ENCODE measurements around the gene BRSK2. TPM values are rescaled to one million over a fixed set of nuclear protein-coding genes. Genes with fewer than 3 reads are reported as not detected.

Gene BRSK2
- total and polyA plus RNA-seq, 2 donors (not counting 1 experiment from before 2014, with no cell fraction given) = 0.11 to 0.33 TPM

DNA sequence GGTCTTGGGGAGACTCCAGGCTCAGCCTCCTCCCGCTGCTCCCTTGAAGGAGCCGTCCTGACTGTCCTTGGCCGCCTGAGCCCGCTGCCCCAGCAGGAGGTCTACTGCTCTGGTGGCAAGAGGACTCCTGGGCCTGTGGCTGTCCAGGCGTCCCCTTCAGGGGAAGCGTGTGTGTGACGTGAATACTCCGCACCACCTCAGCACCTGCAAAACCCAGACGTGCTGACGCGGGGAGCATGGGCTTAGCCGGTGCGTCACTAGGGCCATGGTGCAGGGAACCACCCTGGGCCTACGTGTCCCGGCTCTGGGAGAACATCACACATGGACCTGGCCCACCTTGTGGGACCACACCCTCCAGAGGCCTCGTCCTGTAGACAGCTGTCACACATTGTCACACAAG lies 30.2 kb upstream of the BRSK2 start:
- H3K9me3 ChIP-seq (ENCODE audit: control insufficient read depth, insufficient read depth, low read depth, low read length) = no peaks in the 10 kb centered on the region
- H3K4me2 ChIP-seq (ENCODE audit: extremely low read depth, insufficient read depth, low read length) = no peak overlapping the region
- TF ChIP-seq, protein P1, sequence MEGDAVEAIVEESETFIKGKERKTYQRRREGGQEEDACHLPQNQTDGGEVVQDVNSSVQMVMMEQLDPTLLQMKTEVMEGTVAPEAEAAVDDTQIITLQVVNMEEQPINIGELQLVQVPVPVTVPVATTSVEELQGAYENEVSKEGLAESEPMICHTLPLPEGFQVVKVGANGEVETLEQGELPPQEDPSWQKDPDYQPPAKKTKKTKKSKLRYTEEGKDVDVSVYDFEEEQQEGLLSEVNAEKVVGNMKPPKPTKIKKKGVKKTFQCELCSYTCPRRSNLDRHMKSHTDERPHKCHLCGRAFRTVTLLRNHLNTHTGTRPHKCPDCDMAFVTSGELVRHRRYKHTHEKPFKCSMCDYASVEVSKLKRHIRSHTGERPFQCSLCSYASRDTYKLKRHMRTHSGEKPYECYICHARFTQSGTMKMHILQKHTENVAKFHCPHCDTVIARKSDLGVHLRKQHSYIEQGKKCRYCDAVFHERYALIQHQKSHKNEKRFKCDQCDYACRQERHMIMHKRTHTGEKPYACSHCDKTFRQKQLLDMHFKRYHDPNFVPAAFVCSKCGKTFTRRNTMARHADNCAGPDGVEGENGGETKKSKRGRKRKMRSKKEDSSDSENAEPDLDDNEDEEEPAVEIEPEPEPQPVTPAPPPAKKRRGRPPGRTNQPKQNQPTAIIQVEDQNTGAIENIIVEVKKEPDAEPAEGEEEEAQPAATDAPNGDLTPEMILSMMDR (conservative IDR thresholded peaks at IDR 0.05 in 1 of 2, IDR thresholded peaks at IDR 0.05 in 1 of 2; ENCODE audit: low read depth in 1 of 2, low read length in 2 of 2) = no peak
- TF ChIP-seq EZH2 (IDR thresholded peaks at IDR 0.05; ENCODE audit: low read length, missing control alignments) = no peak
- no peak overlapping the region for H3K27ac ChIP-seq (ENCODE audit: insufficient read depth, low read length)
- no peak overlapping the region for H3K9ac ChIP-seq (ENCODE audit: insufficient read depth, low read length)
- H3K36me3 ChIP-seq (ENCODE audit: control insufficient read depth, insufficient read depth, low read length) = no peaks in the 10 kb centered on the region
- H3K4me3 ChIP-seq (replicated peaks in 1 of 4; ENCODE audit: control extremely low read depth in 1 of 4, insufficient read depth in 1 of 4, low read depth in 3 of 4, low read length in 4 of 4) = no peak overlapping the region
- H4K20me1 ChIP-seq (ENCODE audit: control insufficient read depth, extremely low read depth, insufficient read depth, low read length) = no peaks in the 10 kb centered on the region
- no peaks in the 10 kb centered on the region for H3K27me3 ChIP-seq (ENCODE audit: control insufficient read depth, insufficient read depth, low read length)
- H2AFZ ChIP-seq (ENCODE audit: low read length) = no peak overlapping the region
- H3K79me2 ChIP-seq (ENCODE audit: control insufficient read depth, insufficient read depth, low read length) = no peaks in the 10 kb centered on the region
- H3K4me1 ChIP-seq (ENCODE audit: control insufficient read depth, extremely low read depth, insufficient read depth, low read length) = no peaks in the 10 kb centered on the region
- no peak for DNase-seq (ENCODE audit: low read depth in 2 of 2)

DNA sequence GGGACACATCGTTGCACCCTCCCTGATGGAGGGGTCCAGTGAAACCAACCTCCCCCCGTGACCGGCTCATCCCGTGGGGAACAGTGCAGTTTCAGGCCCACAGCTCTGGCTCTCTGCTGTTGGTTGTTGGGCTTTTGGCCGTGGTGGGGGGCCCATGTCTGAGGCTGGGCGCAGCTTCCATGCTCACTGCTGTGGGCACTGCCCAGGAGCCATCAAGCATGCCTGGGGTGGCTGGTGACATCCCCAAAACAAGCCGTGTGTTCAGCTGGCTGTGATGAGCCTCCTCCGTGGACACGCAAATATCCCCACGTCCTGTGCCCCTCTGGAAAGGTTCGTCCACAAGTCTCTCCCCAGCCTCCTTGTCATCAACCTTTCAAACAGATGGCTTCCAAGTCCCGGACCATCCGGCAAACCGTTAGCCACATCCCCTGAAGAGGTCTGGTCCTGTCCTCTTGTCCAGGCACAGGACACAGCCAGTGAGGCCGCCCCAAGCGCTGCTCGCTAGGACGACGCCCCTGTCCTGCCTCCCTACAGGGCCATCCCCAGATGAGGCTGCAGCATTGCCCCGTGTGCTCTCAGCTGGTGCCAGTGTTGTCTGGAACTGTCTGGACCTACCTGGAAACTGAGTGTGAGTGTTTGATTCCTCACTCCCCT lies 29.4 kb upstream of the BRSK2 start:
- H4K20me1 ChIP-seq (ENCODE audit: control insufficient read depth, extremely low read depth, insufficient read depth, low read length) = no peaks in the 10 kb centered on the region
- no peak overlapping the region for H3K27ac ChIP-seq (ENCODE audit: insufficient read depth, low read length)
- H3K27me3 ChIP-seq (ENCODE audit: control insufficient read depth, insufficient read depth, low read length) = no peaks in the 10 kb centered on the region
- no peaks in the 10 kb centered on the region for H3K4me1 ChIP-seq (ENCODE audit: control insufficient read depth, extremely low read depth, insufficient read depth, low read length)
- no peak overlapping the region for H3K4me3 ChIP-seq (replicated peaks in 1 of 4; ENCODE audit: control extremely low read depth in 1 of 4, insufficient read depth in 1 of 4, low read depth in 3 of 4, low read length in 4 of 4)
- no peak for DNase-seq (ENCODE audit: low read depth in 2 of 2)
- H3K9ac ChIP-seq (ENCODE audit: insufficient read depth, low read length) = no peak overlapping the region
- H3K36me3 ChIP-seq (ENCODE audit: control insufficient read depth, insufficient read depth, low read length) = no peaks in the 10 kb centered on the region
- H3K79me2 ChIP-seq (ENCODE audit: control insufficient read depth, insufficient read depth, low read length) = no peaks in the 10 kb centered on the region
- TF ChIP-seq, protein P1 (conservative IDR thresholded peaks at IDR 0.05 in 1 of 2, IDR thresholded peaks at IDR 0.05 in 1 of 2; ENCODE audit: low read depth in 1 of 2, low read length in 2 of 2) = no peak
- TF ChIP-seq EZH2 (IDR thresholded peaks at IDR 0.05; ENCODE audit: low read length, missing control alignments) = no peak
- H2AFZ ChIP-seq (ENCODE audit: low read length) = no peak overlapping the region
- H3K4me2 ChIP-seq (ENCODE audit: extremely low read depth, insufficient read depth, low read length) = no peak overlapping the region
- H3K9me3 ChIP-seq (ENCODE audit: control insufficient read depth, insufficient read depth, low read depth, low read length) = no peaks in the 10 kb centered on the region

DNA sequence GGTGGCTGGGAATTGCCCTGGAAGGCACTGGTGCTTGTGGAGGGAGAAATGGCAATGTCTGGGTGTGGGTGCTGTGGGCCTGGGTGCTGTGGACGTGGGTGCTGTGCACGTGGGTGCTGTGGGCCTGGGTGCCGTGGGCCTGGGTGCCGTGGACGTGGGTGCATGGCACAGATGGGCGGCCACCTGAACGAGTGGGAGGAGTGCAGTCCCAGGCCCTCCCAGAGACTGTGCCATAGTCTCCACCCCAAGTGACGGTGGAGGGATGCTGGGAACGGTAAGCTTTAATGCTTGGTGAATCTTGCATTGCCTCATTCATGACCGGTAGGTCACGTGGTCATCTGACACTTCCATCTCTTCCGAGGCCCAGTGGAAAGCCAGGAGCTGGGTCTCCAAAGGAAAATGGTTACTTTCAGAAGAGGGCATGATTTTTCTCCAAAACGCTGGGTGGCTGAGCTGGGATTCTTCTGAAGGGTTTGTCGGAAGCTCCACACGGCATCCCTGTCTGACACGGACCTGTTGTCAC lies 28.8 kb upstream of the BRSK2 start:
- DNase-seq (ENCODE audit: low read depth in 2 of 2) = no peak
- H3K36me3 ChIP-seq (ENCODE audit: control insufficient read depth, insufficient read depth, low read length) = no peaks in the 10 kb centered on the region
- no peak overlapping the region for H3K27ac ChIP-seq (ENCODE audit: insufficient read depth, low read length)
- H3K9ac ChIP-seq (ENCODE audit: insufficient read depth, low read length) = no peak overlapping the region
- no peaks in the 10 kb centered on the region for H4K20me1 ChIP-seq (ENCODE audit: control insufficient read depth, extremely low read depth, insufficient read depth, low read length)
- H2AFZ ChIP-seq (ENCODE audit: low read length) = no peak overlapping the region
- no peaks in the 10 kb centered on the region for H3K4me1 ChIP-seq (ENCODE audit: control insufficient read depth, extremely low read depth, insufficient read depth, low read length)
- TF ChIP-seq, protein P1 (conservative IDR thresholded peaks at IDR 0.05 in 1 of 2, IDR thresholded peaks at IDR 0.05 in 1 of 2; ENCODE audit: low read depth in 1 of 2, low read length in 2 of 2) = no peak
- TF ChIP-seq EZH2 (IDR thresholded peaks at IDR 0.05; ENCODE audit: low read length, missing control alignments) = no peak
- H3K9me3 ChIP-seq (ENCODE audit: control insufficient read depth, insufficient read depth, low read depth, low read length) = no peaks in the 10 kb centered on the region
- H3K4me2 ChIP-seq (ENCODE audit: extremely low read depth, insufficient read depth, low read length) = no peak overlapping the region
- H3K27me3 ChIP-seq (ENCODE audit: control insufficient read depth, insufficient read depth, low read length) = no peaks in the 10 kb centered on the region
- H3K79me2 ChIP-seq (ENCODE audit: control insufficient read depth, insufficient read depth, low read length) = no peaks in the 10 kb centered on the region
- H3K4me3 ChIP-seq (replicated peaks in 1 of 4; ENCODE audit: control extremely low read depth in 1 of 4, insufficient read depth in 1 of 4, low read depth in 3 of 4, low read length in 4 of 4) = no peak overlapping the region
